Fibroblast of pulmonary artery (primary cell): Measurements from ENCODE around the gene GLI3.

Experiments used
- DNase-seq: peaks from one replicate; pipeline ENCODE4 v3.0.0-alpha.2; 2010; ENCODE audit warnings: low read depth
- H3K4me3 ChIP-seq: replicated peaks from 2 replicates; pipeline ENCODE4 v1.5.1; 2011; ENCODE audit warnings: low read depth, mild to moderate bottlenecking, control low read depth, low read length, moderate library complexity
- CTCF ChIP-seq: IDR thresholded peaks from 2 replicates; pipeline ENCODE4 v1.5.1; 2011; ENCODE audit warnings: mild to moderate bottlenecking, control low read depth, low read length, inconsistent platforms; ENCODE audit errors: missing control alignments

Gene GLI3

GRCh38 chr7:42117201-42117600, 119.8 kb downstream of the GLI3 start:
- DNase-seq = no peak
- no peak overlapping the region for H3K4me3 ChIP-seq
- no peak for TF ChIP-seq CTCF

- TF ChIP-seq CTCF = no peak
- no peak for DNase-seq
- no peak overlapping the region for H3K4me3 ChIP-seq
Observed at GRCh38 chr7:42115795-42116194, 121.2 kb downstream of the GLI3 start.

DNA sequence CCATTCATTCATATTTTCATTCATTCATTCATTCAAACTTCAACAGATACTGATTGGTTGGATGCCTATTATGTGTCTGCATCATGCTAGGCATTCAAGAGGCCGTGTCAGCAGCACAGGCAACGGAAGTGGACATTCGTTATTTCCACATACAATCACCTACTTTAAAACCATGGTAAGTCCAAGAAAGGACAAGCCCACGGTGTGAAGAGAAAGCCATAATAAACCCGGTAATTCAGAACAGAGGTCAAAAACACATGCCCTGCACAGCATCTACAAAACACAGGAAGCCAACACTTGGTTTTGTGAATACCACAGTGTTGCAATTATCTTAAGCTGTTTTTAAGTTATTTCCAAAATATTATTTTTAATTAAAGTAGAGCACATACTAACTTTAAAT, 126.7 kb downstream of the GLI3 start:
- DNase-seq = no peak
- H3K4me3 ChIP-seq = no peak overlapping the region
- TF ChIP-seq CTCF = no peak

DNA sequence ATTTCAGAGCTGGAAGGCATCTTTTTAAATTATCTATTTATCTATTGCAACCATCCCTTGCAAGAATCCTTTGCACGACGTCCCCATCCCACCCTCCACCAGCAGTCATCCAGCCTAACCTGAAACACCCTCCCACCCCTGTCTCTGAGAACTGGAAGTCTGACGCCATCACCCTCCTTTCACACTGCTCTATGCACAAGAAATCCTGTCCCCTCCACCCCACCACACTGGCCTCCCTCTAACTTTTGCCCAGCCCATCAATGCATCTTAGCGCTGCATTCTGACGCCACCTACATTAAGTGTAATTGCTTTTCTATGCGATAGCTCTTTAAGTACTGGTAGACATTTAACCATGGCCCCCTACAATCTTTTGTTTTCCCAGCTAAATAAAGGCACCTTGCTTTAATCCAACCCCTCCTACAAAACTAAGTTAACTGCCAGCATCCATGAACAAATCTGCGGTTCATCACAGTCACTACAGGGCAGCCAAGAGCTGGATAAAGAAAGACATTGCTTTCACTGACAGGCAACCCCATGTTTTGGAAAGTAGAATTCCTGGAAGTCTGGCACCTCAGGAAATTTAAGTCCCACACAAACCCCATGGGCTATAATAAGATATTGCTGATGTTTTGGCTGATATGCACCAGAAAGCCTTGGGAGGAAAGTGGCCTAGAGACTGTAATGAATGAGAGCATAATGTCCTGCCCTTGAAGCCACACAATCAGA, 128.0 kb downstream of the GLI3 start:
- no peak for DNase-seq
- no peak for TF ChIP-seq CTCF
- no peak overlapping the region for H3K4me3 ChIP-seq

DNA sequence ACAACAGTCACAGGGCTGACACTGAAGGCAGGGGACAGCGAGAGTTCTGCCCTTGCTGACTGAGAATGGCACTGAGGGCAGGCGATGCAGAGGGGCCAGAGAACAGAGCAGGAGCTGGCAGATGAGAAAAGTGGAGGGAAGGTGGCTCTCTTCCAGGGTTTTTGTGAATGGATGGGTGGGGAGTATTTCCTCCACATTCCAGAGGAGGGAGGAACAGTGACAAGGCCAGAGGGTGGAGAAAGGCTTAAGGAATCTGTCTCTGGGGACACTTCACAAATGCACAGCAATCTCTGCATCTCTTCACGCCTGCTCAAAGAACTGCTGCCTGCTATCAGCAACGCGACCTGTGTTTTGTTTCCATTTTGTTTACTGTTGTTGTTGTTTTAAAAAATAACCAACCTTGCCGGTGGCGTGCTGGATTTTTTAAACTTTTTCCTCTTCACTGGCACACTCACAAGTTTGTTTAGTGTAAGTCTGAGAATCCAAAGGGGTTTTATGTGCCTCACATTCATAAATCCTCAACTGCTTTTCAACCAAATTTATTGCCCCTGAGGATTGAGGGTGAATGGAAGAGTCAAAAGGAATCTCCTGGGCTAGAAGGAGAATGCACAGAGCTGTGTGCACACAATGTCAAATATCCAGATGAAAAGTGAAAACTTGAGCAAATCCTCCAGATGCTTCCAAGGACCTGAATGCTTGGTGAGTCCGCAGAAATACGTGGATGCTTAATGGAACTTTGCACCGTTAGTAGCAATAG, 129.3 kb downstream of the GLI3 start:
- DNase-seq = peak; percentile 65
- no peak for TF ChIP-seq CTCF
- no peak overlapping the region for H3K4me3 ChIP-seq

GRCh38 chr7:42106562-42106961, 130.4 kb downstream of the GLI3 start:
- DNase-seq = peak; percentile 45
- no peak for TF ChIP-seq CTCF

More at GRCh38 chr7:42106562-42106961, 130.4 kb downstream of the GLI3 start:
- H3K4me3 ChIP-seq = no peak overlapping the region
